HG03280 (cell line): ENCODE measurements around the gene HBS1L.

Experiments used
- ATAC-seq: cut with Tn5 transposase; IDR thresholded peaks from one replicate; pipeline ENCODE4 v1.9.1; 2021; ENCODE audit warnings: mild to moderate bottlenecking, moderate library complexity; ENCODE audit not compliant: unreplicated experiment

Gene HBS1L

DNA sequence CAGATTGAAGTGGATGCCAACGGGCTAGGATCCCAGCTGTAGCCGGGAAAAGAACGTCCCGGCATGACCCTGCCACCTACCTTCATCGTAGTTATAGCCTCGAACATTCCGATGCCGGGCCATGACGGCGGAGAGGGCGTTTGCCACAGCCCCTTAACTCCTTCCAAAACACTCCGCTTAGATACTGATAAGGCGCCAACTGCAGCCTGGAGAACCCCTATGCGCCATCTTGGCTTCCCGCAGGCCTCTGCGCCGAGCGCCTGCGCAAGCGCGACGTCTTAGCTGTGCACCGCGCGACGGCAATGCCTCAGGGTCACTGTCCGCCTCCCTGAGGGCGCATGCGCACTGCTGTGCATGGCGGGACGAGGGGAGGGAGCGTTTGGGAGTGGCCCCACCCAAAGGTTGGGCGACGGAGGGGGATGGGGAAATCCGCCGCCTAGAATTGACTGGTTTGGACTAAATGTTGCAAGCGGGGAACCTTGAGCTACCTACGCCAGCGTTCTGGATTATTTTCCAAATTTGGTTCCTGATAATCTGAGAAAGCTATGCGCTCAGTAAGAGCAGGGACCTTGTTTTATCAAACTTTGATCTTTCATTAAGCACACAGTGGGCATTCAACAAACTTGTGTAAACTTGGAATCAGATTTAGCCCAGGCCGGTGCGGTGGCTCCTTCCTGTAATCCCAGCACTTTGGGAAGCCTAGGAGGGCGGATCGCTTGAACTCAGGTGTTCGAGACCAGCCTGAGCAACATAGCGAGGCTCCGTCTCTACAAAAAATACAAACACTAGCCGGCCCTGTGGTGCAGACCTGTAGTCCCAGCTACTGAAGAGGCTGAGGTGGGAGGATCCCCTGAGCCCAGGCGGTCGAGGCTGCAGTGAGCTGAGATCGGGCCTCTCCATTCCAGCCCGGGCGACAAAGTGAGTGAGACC lies at the start of gene HBS1L:
TSS of gene HBS1L (minus strand) at position 254 of the 930 bp plus-strand sequence. CDS start at position 123, 131 bp downstream.
- ATAC-seq: peak; percentile 98

DNA sequence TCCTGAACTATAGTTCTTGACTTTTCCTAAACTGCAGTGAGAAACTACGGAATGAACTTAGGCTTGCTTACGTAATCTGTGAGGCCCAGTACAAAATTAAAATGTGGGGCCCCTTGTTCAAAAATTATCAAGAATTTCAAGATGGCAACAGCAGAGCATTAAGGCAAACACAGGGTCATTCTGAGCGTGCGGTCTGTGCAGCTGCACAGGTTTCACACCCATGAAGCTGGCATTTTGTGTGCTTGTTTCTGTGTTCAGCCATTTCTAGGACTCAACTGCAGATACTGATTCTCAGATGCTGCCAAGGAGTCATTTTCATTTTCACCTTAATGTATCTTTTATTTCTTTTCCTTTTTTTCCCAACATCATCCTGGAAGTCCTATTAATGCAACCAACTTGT lies 49.6 kb upstream of the HBS1L start:
- no peak for ATAC-seq

GRCh38 chr6:135102191-135102590 lies 47.6 kb upstream of the HBS1L start:
- no peak for ATAC-seq

DNA sequence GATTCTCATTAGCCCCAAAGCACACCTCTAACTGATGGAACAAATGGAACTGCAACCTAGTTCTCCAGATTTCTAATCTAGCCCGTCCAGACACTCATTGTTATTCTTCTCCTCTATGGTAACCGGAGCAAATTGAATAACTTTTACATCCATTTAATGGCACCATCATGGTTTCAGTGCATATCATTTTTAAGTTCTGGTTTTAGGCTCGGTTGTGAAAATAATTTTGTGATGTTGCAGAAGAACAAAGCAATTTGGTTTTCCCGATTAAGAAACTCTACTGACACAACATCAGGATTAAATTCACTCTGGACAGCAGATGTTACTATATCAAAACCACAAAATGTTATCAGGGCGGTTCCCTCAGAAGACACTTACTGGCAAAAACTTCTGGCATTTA lies 42.5 kb upstream of the HBS1L start:
- no peak for ATAC-seq

- ATAC-seq: no peak
These were observed 41.9 kb upstream of the HBS1L start for GRCh38 chr6:135096403-135097130.

GRCh38 chr6:135095716-135096115 lies 41.1 kb upstream of the HBS1L start:
- ATAC-seq: no peak

- ATAC-seq: peak; percentile 60
These were observed 39.8 kb upstream of the HBS1L start for GRCh38 chr6:135094403-135094821.

- no peak for ATAC-seq
These were observed 39.0 kb upstream of the HBS1L start for GRCh38 chr6:135093578-135093977.

DNA sequence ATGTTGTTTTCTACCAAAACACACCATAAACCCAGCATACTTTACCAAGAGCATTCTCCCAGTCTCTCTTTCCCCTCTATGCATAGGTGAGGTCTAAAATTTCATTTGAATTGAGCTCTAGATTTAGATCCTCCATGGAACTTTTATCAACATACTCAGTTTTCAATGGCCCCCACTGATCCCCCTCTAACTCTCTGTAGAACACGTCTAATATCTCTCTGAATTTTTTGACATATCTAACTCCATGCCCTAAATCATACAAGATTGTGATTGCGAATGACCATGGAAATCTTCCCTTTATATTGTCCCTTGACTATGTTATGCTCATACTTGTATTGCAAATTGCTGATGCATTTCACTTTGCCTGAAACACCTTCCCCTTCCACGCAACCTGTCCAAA lies 38.1 kb upstream of the HBS1L start:
- ATAC-seq: no peak

- ATAC-seq: no peak
These were observed 36.2 kb upstream of the HBS1L start for GRCh38 chr6:135090819-135091218.

GRCh38 chr6:135089901-135090300 lies 35.3 kb upstream of the HBS1L start:
- no peak for ATAC-seq

- peak; percentile 80 for ATAC-seq
These were observed 34.5 kb upstream of the HBS1L start for GRCh38 chr6:135088818-135089809.

DNA sequence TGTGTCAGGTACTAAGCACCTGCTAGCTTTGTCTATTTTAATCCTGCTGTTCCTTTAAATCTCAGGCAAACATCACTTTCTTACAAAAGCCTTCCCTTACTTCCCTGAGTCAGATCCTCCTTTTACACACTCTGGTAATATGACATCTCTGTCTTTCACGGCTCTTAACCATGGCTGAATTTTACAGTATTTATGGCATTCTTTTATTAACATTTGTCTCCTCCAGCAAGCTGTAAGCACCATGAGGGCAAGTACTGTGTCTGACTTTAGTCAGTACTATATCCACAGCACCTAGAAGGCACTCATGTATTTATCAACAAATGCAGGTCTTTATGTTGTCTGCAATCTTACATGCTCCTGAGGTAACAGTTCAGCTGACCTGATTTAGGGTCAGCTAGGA lies 33.7 kb upstream of the HBS1L start:
- peak; percentile 3 for ATAC-seq

DNA sequence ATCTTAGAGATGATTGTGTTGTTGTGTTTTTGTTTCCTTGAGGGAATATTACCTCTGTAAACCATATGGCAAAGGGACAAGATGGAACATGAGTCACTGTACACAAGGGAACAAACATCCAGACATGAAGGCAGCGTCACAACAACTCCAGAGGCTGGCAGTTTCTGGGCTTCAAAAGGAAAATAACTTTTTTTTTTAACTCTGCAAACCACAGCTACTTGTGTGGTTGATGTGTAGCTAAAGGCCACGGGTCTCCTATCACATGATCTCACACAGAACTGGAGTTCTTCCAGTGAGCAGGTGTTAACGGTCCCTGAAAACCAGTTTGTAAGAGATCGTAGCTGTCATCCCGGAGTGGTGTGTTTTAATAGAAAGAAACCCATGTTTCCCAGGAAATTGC lies 33.2 kb upstream of the HBS1L start:
- no peak for ATAC-seq

- ATAC-seq: no peak
These were observed 32.8 kb upstream of the HBS1L start for GRCh38 chr6:135087403-135087802.

GRCh38 chr6:135086414-135086764 lies 31.8 kb upstream of the HBS1L start:
- ATAC-seq: no peak

DNA sequence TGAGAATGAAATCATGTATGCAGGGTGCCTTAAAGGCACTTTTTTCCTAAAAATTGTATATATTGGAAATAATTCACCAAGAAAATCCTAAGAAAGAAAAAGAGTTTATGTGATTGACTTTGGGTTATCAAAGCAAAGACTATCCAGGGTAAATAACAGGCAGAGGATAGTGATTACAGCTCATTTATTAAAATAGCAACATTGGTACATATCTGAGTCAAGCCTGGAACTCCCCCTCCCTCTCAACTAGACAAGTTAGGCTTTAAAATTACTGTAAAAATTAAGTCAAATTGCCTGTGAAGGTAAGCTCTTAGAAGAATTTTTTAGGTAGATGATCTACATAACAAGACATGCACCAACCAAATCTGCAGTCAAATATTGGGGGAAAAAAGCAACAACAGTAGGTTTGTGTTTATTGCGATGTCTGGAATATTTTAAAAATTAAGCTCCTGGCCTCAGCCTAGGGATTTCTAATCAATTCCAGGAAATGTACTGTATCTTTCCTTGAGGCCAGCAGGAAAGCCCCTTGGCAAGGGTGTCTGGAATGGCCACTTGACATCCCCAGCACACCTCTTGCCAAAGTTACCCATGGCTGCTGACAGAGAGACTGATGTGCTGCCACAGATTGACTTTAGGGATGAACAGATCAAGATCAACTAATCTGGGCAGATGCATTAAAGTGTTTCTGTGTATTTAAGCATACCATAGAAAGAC lies 31.2 kb upstream of the HBS1L start:
- no peak for ATAC-seq

DNA sequence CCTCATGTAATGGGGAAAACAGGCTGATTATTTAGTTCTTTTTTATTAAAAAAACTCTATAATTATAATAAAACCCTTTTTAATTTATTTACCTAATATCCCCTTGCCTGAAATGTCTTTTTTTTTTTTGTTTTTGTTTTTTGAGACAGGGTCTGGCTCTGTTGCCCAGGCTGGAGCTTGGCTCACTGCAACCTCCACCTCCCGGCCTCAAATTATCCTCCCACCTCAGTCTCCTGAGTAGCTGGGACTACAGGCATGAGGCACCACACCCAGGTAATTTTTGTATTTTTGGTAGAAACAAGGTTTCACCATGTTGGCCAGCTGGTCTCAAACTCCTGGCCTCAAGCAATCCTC lies 30.3 kb upstream of the HBS1L start:
- ATAC-seq: no peak

DNA sequence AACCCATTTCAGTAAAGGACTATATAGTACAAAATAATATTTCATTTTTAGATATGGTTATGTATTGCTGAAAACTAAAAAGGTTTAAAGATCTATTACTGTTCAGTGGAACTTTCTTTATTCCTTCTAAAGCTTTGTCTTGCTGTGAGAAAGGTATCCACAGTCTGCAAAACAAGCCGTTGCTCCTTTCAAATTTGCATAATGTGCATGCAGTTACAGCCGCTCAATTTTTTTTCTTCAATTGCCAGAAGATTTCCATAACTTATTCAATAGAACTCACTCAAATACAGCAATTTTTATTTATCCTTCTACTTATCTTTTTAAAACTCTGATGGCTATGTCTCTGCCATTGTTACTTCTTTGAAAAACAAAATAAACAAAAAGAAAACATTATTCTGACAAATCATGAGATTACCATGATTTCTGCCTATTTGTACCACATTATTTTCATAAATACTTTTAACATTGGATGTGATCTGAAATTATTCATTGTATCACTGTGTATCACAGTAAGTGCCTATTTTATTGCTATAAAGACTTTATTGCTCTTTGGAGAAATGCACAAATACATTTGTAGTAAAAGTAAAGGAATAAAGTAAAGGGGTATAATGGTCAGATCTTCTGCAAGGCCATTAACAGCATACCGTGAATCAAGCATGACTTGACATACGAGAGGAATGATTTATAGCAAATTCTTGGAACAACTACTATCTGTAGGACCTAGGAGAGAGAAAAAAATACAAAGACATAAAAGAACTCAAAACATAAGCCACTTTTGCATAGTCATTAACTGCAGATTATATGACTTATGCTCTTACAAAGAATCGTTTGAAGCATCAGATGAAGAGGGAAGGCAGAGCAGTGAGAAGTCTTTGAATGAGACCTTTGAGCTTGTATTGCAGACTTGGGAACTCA lies 29.6 kb upstream of the HBS1L start:
- ATAC-seq: no peak
